WERI-Rb-1 (cell line): ENCODE results near the gene ATG9A.

Experiments used
- DNase-seq: peaks from one replicate; pipeline ENCODE4 v3.0.0-alpha.2; 2020
- H3K27ac ChIP-seq: fragments of 250-450 bp; sonication (Bioruptor Pico); 2 replicates; pipeline ENCODE4 v1.5.1; 2020; ENCODE audit warnings: mild to moderate bottlenecking, moderate library complexity
- H3K27me3 ChIP-seq: fragments of 250-450 bp; sonication (Bioruptor Pico); 2 replicates; pipeline ENCODE4 v1.5.1; 2021; ENCODE audit warnings: mild to moderate bottlenecking, low read depth, moderate library complexity; ENCODE audit not compliant: insufficient read depth, severe bottlenecking
- H3K36me3 ChIP-seq: fragments of 250-450 bp; sonication (Bioruptor Pico); 2 replicates; pipeline ENCODE4 v1.5.1; 2020; ENCODE audit warnings: mild to moderate bottlenecking, moderate library complexity
- H3K4me3 ChIP-seq: 2 replicates; pipeline ENCODE4 v1.5.1; 2011; ENCODE audit warnings: low read depth, mild to moderate bottlenecking, control low read depth, low read length
- H3K9me3 ChIP-seq: fragments of 250-450 bp; sonication (Bioruptor Pico); 2 replicates; pipeline ENCODE4 v1.5.1; 2021; ENCODE audit warnings: mild to moderate bottlenecking, moderate library complexity; ENCODE audit not compliant: severe bottlenecking
- TF ChIP-seq, protein P1 (sequence below): IDR thresholded peaks from 2 replicates; pipeline ENCODE4 v1.5.1; 2011; ENCODE audit warnings: low read depth, mild to moderate bottlenecking, control low read depth, inconsistent platforms, low read length

ATG9A gene

DNA sequence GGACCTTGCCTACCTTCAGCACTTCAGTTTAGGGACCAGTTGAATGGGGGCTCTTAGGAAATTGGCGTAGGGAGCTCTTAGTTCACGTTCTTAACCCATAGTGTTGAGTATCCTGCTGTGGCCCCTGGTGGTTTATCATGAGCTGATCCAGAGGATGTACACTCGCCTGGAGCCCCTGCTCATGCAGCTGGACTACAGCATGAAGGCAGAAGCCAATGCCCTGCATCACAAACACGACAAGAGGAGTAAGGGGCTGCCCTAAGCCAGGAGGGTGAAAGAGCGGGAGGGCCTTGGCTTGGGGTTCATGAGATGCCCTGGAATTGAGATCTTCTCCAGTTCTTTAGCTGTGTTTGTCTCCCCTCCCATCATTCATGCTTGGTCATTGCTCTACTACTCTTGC, 48.5 kb downstream of the ATG9A start:
- no peak for DNase-seq
- peaks cover 57% of the 10 kb centered on the region for H3K36me3 ChIP-seq

DNA sequence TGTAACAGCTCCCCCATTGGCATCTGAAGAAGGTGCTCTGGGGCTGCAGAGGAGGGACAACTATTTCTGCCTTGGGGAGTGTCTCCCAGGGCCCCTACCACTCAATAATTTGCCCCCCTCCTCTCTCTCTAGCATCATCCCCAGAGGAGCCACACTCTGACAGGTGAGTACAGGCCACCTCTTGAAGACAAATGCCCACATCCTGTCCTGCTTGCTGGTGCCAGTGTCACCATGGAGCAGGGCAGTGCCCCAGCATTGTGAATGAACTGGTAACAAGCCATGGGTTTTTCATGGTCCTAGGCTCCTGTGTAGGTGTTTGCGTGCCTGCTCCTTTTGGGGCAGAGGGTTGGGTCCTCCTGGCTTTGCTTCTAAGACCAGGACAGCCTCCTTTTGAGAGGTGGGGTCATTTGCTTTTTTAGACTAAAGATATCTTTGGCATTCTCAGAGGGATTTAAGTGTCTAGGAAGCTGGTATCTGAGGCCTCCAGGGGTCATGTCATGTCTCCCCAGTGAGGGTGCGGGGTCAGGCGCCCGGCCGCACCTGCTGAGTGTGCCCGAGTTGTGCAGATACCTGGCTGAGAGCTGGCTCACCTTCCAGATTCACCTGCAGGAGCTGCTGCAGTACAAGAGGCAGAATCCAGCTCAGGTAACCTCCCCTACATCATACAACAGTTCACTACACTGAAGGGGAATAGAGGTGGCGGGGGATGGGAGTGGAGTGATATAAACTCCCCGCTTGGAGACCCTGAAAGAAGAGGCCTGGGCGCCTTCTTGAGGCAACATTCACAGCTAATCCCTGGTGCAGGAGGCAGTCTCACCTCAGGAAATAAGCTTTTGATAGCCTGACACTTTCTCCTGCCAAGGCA, 49.6 kb downstream of the ATG9A start:
- TF ChIP-seq, protein P1, sequence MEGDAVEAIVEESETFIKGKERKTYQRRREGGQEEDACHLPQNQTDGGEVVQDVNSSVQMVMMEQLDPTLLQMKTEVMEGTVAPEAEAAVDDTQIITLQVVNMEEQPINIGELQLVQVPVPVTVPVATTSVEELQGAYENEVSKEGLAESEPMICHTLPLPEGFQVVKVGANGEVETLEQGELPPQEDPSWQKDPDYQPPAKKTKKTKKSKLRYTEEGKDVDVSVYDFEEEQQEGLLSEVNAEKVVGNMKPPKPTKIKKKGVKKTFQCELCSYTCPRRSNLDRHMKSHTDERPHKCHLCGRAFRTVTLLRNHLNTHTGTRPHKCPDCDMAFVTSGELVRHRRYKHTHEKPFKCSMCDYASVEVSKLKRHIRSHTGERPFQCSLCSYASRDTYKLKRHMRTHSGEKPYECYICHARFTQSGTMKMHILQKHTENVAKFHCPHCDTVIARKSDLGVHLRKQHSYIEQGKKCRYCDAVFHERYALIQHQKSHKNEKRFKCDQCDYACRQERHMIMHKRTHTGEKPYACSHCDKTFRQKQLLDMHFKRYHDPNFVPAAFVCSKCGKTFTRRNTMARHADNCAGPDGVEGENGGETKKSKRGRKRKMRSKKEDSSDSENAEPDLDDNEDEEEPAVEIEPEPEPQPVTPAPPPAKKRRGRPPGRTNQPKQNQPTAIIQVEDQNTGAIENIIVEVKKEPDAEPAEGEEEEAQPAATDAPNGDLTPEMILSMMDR, result no peak
- peaks cover 53% of the 10 kb centered on the region for H3K36me3 ChIP-seq
- H3K4me3 ChIP-seq, result no peak overlapping the region

More for the DNA sequence above, 48.5 kb downstream of the ATG9A start:
- Histone ChIP-seq H3K4me3 (no peak overlapping the region), H3K27ac (no peak overlapping the region), H3K27me3 (no peaks in the 10 kb centered on the region), H3K9me3 (no peaks in the 10 kb centered on the region)
- TF ChIP-seq, protein P1, result no peak

DNA sequence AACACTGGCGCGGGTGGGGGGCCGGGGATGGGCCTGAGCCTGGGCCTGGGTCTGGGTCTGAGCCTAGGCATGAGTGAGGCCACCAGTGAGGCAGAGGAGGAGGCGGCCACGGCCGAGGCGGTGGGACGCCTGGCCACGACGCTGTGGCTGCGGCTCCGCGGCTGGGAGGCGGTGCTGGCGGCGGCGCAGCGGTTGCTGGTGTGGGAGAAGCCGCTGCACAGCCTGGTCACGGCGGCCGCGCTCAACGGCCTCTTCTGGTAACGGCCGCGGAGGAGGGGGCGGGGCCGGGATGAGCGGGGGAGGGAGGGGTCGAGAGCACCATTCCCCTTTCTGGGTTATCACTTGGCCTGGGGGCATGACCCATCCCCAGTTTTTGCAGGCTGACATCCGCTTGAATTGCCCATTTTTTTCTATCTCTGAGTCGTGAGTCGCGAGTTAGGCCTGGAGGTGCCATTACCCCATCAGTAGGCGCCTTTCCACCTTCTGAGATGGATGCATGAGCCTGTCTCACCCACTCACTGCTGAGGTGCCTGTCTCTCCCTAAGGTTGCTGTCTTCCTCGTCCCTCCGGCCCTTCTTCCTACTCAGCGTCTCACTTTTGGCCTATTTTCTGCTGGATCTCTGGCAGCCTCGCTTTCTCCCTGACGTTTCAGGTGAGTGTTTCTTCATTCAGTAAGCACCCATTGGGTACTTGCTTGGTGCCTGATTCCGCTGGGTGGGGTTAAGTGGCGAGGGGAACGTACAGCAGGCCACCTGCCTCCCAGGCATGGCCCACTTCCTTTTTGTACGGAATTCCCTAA, 50.9 kb downstream of the ATG9A start:
- H3K27me3 ChIP-seq, result no peaks in the 10 kb centered on the region
- H3K36me3 ChIP-seq, result peaks cover 64% of the 10 kb centered on the region
- peak; percentile 58 for DNase-seq
- H3K27ac ChIP-seq, result peak overlapping the region; percentile 88
- H3K9me3 ChIP-seq, result no peaks in the 10 kb centered on the region
- peak overlapping the region; percentile 63 for H3K4me3 ChIP-seq
- TF ChIP-seq, protein P1, result no peak

More for the DNA sequence above, 49.6 kb downstream of the ATG9A start:
- no peaks in the 10 kb centered on the region for H3K9me3 ChIP-seq
- no peaks in the 10 kb centered on the region for H3K27me3 ChIP-seq
- no peak overlapping the region for H3K27ac ChIP-seq
- DNase-seq, result no peak

DNA sequence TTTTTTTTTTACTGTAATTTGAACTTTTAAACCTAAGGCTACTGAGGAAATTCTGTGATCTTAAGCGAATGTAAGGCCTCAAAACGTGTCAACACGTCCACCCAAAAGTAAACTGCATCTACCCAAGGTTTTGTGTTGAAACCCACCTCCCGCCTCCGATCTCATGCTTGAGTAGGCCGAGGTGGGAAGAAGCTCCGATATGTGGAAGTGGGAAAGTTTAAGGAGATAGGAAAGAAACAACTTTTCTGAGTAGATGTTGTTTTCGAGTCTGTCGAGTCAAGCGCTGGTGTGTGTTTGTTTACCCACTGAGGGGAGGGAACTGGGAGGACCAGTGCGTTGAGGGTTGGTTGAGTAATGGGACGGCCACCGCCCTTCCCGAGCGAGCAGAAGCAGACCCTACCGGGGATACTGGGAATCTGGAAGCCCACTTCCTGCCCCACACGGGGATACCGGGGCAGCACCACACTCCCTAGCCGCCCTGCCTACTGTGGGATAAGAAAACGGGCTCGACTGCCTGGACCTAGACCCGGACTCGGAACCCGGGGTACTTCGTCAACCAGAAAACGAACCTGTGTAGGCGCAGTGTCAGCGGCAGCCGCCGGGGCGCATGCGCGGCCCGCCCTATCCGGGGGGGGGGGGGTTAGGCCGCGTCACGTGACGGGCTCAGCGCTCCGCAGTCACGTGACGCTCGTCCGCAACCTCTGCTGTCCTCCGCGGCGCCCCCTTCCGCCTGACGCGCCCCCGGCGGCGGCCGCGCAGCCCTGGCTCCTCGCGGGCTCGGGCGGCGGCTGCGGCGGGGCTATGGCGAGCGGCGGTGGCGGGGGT, 51.7 kb downstream of the ATG9A start, which contains the start of gene RETREG2:
TSS of gene RETREG2 (plus strand) at position 724 of the 825 bp plus-strand sequence. CDS start at position 802, 78 bp downstream.
- peak; percentile 82 for DNase-seq
- H3K36me3 ChIP-seq, result peaks cover 64% of the 10 kb centered on the region
- TF ChIP-seq, protein P1, result peak; percentile 57
- no peaks in the 10 kb centered on the region for H3K9me3 ChIP-seq
- H3K27ac ChIP-seq, result peak within 1 kb of the TSS; percentile 88
- peak within 1 kb of the TSS; percentile 63 for H3K4me3 ChIP-seq
- no peaks in the 10 kb centered on the region for H3K27me3 ChIP-seq

DNA sequence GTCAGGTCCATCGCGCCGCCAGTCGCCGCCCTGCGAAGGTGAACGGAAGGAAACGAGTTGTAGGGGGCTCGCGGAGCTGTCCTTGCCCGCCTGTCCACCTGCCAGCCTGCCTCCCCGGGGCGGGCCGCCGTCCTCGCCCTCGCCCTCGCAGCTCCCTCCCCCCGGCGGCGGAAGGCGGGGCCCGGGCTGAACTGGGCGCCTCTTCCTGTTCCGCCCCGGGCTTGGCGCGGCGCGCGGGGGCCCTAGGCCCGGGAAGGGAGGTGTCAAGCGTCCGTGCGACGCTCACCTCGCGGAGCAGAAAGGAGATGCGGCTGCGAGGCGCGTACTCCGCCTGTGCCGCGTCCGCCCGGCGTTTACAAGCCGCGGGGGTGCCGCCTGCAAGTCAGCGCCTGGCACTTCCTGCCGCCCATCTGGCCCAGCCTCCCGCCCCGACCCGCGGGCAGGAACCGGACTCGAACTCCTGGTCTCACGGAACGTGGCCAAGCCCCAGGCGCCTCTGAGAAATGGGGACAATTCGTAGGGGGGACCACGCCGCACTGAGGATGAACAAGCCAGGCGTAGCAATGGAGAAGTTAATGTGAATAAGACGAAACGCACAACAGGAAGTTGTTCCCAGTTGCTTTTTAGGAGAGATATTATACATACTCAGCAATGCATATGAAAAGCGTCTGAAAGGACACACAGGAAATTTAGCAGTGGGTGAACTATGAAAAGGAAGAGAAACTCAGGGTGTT, 52.5 kb downstream of the ATG9A start, which contains the start of gene CNPPD1:
TSS of gene CNPPD1 (minus strand) at position 108 of the 734 bp plus-strand sequence. CDS start at position 11, 97 bp downstream.
- peaks cover 56% of the 10 kb centered on the region for H3K36me3 ChIP-seq

More for the DNA sequence above, 52.5 kb downstream of the ATG9A start, which contains the start of gene CNPPD1:
- peak within 1 kb of the TSS; percentile 88 for H3K27ac ChIP-seq
- no peaks in the 10 kb centered on the region for H3K9me3 ChIP-seq
- no peaks in the 10 kb centered on the region for H3K27me3 ChIP-seq
- H3K4me3 ChIP-seq, result peak within 1 kb of the TSS; percentile 63
- TF ChIP-seq, protein P1, result no peak
- DNase-seq, result peak; percentile 88
